ENCODE data around the gene MAML3.

MAML3 gene

DNA sequence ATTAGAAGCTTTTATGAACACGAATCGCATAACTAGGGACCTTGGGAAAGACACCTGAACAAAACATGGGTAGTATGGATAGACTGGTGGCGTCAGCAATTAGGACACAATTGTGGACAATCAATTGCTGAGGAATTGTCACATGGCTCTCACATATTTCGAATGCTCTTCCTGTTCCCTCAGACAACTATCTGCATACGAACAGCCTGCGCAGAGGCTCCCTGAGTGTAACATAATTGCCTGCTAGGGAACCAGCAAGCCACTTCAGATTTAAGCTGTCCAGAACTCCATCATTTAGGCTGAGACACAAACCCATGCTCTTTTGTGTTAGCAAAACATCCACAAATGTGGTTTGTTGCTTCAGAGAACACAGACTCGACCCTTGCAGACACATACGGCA lies 327.6 kb downstream of the MAML3 start:
- TF ChIP-seq TAF1 (IDR thresholded peaks at IDR 0.05; ENCODE audit: low read depth, low read length) (no peak), POLR2A (IDR thresholded peaks at IDR 0.05; ENCODE audit: low read depth, low read length) (no peak), SPI1 (IDR thresholded peaks at IDR 0.05; ENCODE audit: low read depth, low read length) (no peak), POLR2AphosphoS5 (IDR thresholded peaks at IDR 0.05; ENCODE audit: low read depth, low read length) (no peak), PAX5 (IDR thresholded peaks at IDR 0.05; ENCODE audit: insufficient read depth, low read length, severe bottlenecking) (no peak), POU2F2 (IDR thresholded peaks at IDR 0.05; ENCODE audit: low read depth, low read length) (no peak)
- DNase-seq (ENCODE audit: insufficient read length, low spot score) (no peak), FAIRE-seq (no peak)

DNA sequence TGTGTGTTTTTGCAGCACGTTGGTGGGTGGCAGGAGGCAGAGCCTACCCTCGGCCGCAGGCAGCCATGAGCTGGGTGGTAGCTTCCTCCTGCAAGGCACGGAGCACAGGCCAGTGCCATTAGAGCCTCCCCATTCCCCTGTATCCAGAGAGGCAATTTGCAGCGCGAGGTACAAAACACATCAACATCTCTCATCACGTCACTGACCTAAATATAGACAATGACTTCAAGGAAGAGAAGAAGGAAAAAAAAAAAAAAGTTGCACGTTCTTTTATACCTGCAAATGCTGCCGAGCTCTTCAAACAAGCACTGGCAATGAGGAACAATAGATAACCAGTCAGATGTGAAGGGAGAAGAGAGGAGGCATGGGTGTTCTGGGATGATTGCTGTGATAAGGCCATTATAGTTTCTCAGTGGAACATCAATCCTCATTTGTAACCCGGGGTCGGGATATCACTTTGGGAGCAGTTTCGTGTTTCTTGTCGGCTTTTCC lies 328.4 kb downstream of the MAML3 start:
- no peak for FAIRE-seq
- TF ChIP-seq TAF1 (IDR thresholded peaks at IDR 0.05; ENCODE audit: low read depth, low read length) (no peak), PAX5 (IDR thresholded peaks at IDR 0.05; ENCODE audit: insufficient read depth, low read length, severe bottlenecking) (no peak), SPI1 (IDR thresholded peaks at IDR 0.05; ENCODE audit: low read depth, low read length) (no peak)
- DNase-seq (ENCODE audit: insufficient read length, low spot score) = no peak

DNA sequence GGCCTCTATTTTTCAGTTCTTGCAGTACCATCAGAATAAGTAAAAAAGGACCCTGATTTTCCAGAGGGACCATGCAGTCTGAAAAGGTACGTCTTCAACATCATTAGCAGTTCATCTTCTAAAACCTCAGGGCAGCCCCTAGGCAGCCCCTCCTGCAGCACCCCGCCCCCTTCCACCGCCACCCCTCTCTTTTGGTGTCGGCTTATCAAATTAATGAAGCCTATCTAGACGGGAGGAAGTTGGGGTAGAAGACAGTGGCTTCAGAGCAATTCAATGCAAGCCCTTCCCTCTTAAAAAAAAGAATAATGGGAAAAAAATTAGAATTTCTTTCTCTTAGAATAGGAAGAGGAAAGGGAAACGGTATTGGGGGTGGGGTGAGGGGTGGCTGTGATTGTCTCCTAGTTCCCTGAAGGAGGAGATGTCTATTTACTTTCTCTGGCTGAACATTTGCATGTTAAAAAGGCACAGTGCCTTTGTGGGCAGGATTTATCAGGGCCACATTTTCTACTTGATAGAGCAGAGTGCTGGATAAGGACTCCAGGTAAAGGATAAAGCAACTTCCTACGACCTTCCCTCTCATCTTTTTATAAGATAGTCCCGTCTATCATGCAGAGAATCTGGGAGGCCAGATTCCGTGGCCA lies 329.0 kb downstream of the MAML3 start:
- TF ChIP-seq POU2F2 (IDR thresholded peaks at IDR 0.05; ENCODE audit: low read depth, low read length) (no peak), POLR2AphosphoS5 (IDR thresholded peaks at IDR 0.05; ENCODE audit: low read depth, low read length) (no peak), TAF1 (IDR thresholded peaks at IDR 0.05; ENCODE audit: low read depth, low read length) (no peak), SPI1 (IDR thresholded peaks at IDR 0.05; ENCODE audit: low read depth, low read length) (no peak), PAX5 (IDR thresholded peaks at IDR 0.05; ENCODE audit: insufficient read depth, low read length, severe bottlenecking) (no peak), POLR2A (IDR thresholded peaks at IDR 0.05; ENCODE audit: low read depth, low read length) (no peak)
- FAIRE-seq (no peak), DNase-seq (ENCODE audit: insufficient read length, low spot score) (no peak)

DNA sequence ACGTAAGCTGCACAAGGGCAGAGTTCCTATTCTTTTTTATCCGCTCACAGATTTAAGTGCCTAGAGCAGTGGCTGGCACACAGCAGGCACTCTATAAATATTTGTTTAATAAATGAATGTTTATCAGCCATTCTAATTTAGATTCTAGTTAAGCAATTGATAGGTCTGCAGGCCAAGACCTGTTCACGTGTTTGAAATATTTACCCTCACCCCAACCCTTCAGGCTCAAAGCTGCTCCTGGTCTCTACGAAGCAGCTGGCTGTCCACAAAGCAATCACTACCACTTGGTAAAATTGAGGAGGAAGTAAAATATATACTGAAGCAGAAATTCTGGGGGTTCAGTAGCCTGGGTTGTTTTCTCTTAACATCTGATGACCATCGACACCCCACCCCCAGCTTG lies 330.2 kb downstream of the MAML3 start:
- no peak for FAIRE-seq
- no peak for DNase-seq (ENCODE audit: insufficient read length, low spot score)
- no peak for TF ChIP-seq SPI1 (IDR thresholded peaks at IDR 0.05; ENCODE audit: low read depth, low read length)
- TF ChIP-seq POLR2A (IDR thresholded peaks at IDR 0.05; ENCODE audit: low read depth, low read length) = no peak
- TF ChIP-seq PAX5 (IDR thresholded peaks at IDR 0.05; ENCODE audit: insufficient read depth, low read length, severe bottlenecking) = no peak
- no peak for TF ChIP-seq POLR2AphosphoS5 (IDR thresholded peaks at IDR 0.05; ENCODE audit: low read depth, low read length)
- no peak for TF ChIP-seq POU2F2 (IDR thresholded peaks at IDR 0.05; ENCODE audit: low read depth, low read length)
- no peak for TF ChIP-seq TAF1 (IDR thresholded peaks at IDR 0.05; ENCODE audit: low read depth, low read length)

DNA sequence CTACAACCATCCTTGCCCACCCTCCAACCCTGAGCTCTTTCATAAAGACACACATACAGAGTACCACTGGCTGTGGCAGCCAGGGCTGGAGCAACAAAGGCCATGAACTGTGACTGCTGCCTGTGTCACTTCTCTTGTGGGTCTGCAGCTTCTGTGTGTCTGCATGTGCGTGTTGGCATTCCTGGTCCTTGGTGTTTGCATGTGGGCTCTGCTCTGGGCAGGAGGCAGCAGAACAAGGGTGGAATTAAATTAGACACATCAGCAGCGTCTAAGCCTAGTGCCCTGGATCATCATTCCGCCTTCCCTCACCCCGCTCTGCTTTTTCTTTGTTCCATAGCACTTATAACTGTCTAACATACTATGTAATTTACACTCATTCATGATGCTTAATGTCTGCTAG lies 330.6 kb downstream of the MAML3 start:
- DNase-seq (ENCODE audit: insufficient read length, low spot score) (no peak), FAIRE-seq (no peak)
- TF ChIP-seq POLR2AphosphoS5 (IDR thresholded peaks at IDR 0.05; ENCODE audit: low read depth, low read length) (no peak), SPI1 (IDR thresholded peaks at IDR 0.05; ENCODE audit: low read depth, low read length) (no peak), PAX5 (IDR thresholded peaks at IDR 0.05; ENCODE audit: insufficient read depth, low read length, severe bottlenecking) (no peak), TAF1 (IDR thresholded peaks at IDR 0.05; ENCODE audit: low read depth, low read length) (no peak), POU2F2 (IDR thresholded peaks at IDR 0.05; ENCODE audit: low read depth, low read length) (no peak), POLR2A (IDR thresholded peaks at IDR 0.05; ENCODE audit: low read depth, low read length) (no peak)

DNA sequence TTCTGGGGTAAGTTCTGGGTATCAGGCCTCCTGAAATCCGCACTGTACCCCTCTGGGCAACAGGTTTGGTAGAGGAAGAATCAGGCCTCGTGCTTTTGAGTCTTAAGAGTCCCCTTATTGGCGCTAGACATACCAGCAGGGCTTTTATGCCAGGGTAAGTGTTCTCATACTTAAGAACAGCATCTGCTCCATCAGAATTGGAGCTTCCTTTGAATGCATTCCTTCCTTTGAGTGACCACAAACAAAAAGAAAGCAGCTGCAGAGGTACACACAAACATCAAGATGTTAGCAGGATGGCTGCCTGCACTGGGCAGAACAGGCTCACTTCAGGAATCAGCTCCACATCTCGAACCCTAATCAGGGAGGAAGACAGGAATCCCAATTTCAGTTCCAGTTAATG lies 331.6 kb downstream of the MAML3 start:
- TF ChIP-seq POU2F2 (IDR thresholded peaks at IDR 0.05; ENCODE audit: low read depth, low read length) (no peak), POLR2A (IDR thresholded peaks at IDR 0.05; ENCODE audit: low read depth, low read length) (no peak), TAF1 (IDR thresholded peaks at IDR 0.05; ENCODE audit: low read depth, low read length) (no peak), POLR2AphosphoS5 (IDR thresholded peaks at IDR 0.05; ENCODE audit: low read depth, low read length) (no peak), SPI1 (IDR thresholded peaks at IDR 0.05; ENCODE audit: low read depth, low read length) (no peak), PAX5 (IDR thresholded peaks at IDR 0.05; ENCODE audit: insufficient read depth, low read length, severe bottlenecking) (no peak)
- FAIRE-seq (no peak), DNase-seq (ENCODE audit: insufficient read length, low spot score) (no peak)

DNA sequence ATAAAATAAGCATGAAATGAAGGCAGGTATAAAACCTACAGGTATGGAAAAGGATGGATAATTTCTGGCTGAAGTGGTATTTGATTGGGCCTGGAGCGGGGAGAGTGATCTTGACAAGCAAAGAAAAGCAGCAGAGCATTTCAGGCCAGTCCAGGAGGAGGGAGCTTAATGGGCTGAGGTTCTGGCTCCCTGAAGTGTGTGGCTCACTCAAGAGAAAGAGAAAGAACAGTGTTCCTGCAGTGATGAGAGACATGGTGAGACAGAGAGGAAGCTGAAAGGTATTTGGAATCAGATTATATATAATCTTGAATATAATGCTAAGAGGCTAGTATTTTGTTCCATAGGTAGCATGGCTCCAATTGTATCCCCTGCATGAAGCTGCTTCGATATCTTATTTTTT lies 334.9 kb downstream of the MAML3 start:
- no peak for FAIRE-seq
- no peak for DNase-seq (ENCODE audit: insufficient read length, low spot score)
- TF ChIP-seq POU2F2 (IDR thresholded peaks at IDR 0.05; ENCODE audit: low read depth, low read length) (no peak), SPI1 (IDR thresholded peaks at IDR 0.05; ENCODE audit: low read depth, low read length) (no peak), TAF1 (IDR thresholded peaks at IDR 0.05; ENCODE audit: low read depth, low read length) (no peak)

DNA sequence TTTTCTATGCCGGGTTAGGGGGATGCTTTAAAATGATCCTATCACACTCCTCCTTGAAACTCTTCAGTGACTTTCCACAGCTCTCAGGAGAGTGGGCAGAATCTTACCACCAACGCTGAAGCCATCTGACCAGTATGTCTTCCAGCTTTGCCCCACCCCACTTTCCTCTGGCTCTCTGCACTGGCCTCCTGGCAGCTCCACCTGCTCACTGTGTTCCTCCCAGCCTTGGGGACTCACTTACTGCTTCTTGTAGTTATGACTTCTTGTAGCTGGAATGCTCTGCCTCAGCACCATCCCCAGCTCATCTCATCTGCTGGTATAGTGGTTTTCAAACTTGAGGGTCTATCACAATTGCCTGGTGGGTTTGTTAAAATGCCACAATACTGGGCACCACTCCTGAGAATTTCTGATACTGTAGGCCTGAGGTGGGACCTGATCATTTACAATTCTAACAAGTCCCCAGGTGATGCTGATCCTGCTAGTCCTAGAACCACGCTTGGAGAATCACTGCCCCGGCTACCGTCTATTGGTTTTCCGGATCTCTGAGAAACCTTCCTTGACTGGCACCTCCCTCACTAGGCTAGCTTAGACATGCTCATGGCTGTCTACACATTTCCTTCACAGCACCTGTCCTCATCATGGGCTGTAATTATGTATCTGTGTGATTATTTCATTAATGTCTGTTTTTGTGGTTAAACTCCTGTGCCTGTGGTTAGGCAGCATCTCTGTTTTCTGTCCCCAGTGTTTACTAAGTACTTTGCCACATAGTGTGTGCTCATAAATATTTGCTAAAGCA lies 336.1 kb downstream of the MAML3 start:
- no peak for TF ChIP-seq POU2F2 (IDR thresholded peaks at IDR 0.05; ENCODE audit: low read depth, low read length)
- TF ChIP-seq POLR2A (IDR thresholded peaks at IDR 0.05; ENCODE audit: low read depth, low read length) = no peak
- no peak for TF ChIP-seq PAX5 (IDR thresholded peaks at IDR 0.05; ENCODE audit: insufficient read depth, low read length, severe bottlenecking)
- TF ChIP-seq TAF1 (IDR thresholded peaks at IDR 0.05; ENCODE audit: low read depth, low read length) = no peak
- no peak for TF ChIP-seq SPI1 (IDR thresholded peaks at IDR 0.05; ENCODE audit: low read depth, low read length)
- TF ChIP-seq POLR2AphosphoS5 (IDR thresholded peaks at IDR 0.05; ENCODE audit: low read depth, low read length) = no peak
- DNase-seq (ENCODE audit: insufficient read length, low spot score) = no peak
- no peak for FAIRE-seq

DNA sequence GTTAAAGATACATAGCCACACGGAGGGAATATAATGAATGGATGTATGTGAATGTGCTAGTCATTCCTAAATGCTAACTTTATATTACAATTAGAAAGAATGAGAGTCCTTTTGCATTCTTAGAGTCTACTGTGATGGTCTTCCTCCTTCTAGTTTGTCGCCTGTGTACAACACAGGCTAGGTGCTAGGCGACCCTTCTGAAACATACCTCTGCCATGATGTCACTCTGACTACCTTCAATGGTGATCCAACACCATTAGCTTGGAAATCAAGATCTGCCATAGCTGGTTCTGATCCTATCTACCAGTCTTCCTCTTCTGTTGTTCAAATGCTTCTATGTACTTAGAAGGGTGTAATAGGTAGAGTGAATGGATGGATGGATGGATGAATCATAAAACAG lies 337.1 kb downstream of the MAML3 start:
- DNase-seq (ENCODE audit: insufficient read length, low spot score) (no peak), FAIRE-seq (no peak)
- TF ChIP-seq POLR2AphosphoS5 (IDR thresholded peaks at IDR 0.05; ENCODE audit: low read depth, low read length) = no peak
- no peak for TF ChIP-seq TAF1 (IDR thresholded peaks at IDR 0.05; ENCODE audit: low read depth, low read length)
- TF ChIP-seq POU2F2 (IDR thresholded peaks at IDR 0.05; ENCODE audit: low read depth, low read length) = no peak
- TF ChIP-seq PAX5 (IDR thresholded peaks at IDR 0.05; ENCODE audit: insufficient read depth, low read length, severe bottlenecking) = no peak
- no peak for TF ChIP-seq SPI1 (IDR thresholded peaks at IDR 0.05; ENCODE audit: low read depth, low read length)
- no peak for TF ChIP-seq POLR2A (IDR thresholded peaks at IDR 0.05; ENCODE audit: low read depth, low read length)

All from GM12891 (cell line).